GM12878 (cell line): ENCODE results near the gene PDXP. TPM values are rescaled to one million over a fixed set of nuclear protein-coding genes. Genes with fewer than 3 reads are reported as not detected.
A peak's percentile ranks its signal among the peaks of the same experiment; 100 is the strongest.

ENCODE experiments used
- ATAC-seq: fragments of 200-7000 bp; cut with Tn5 transposase; 3 replicates; pipeline ENCODE4 v1.9.1; 2020; ENCODE audit warnings: mild to moderate bottlenecking, moderate library complexity
- BruUV-seq: library from RNA; stranded (reverse); fragments of 400-500 nt; replicated peaks from 2 replicates; lab custom pipeline; 2021; lab: Mats Ljungman, UMichigan
- CTCF ChIA-PET: fragments of 300-600 bp; sonication (Branson Sonifier 250); formaldehyde crosslinking; extraction: SDS; loops from one replicate; lab custom pipeline; 2021; ENCODE audit warnings: inconsistent platforms; lab: Yijun Ruan, JAX
- POLR2A ChIA-PET: fragments of 350-600 bp; formaldehyde crosslinking; extraction: SDS; loops from one replicate; lab custom pipeline; 2021; ENCODE audit warnings: inconsistent platforms; lab: Charles Lee
- RAD21 ChIA-PET: fragments of 300-600 bp; sonication (Branson Sonifier 250); formaldehyde crosslinking; loops from one replicate; lab custom pipeline; 2023; ENCODE audit warnings: antibody characterized with exemption; ENCODE audit not compliant: unreplicated experiment; lab: Charles Lee
- SMC1A ChIA-PET: fragments of 300-600 bp; sonication (Branson Sonifier 250); formaldehyde crosslinking; loops from one replicate; lab custom pipeline; 2023; ENCODE audit not compliant: unreplicated experiment, uncharacterized antibody; lab: Charles Lee
- DNase-seq: peaks from one replicate; pipeline ENCODE4 v3.0.0-alpha.2; 2011; ENCODE audit warnings: low read depth, low spot score
- FAIRE-seq: peaks from 3 replicates; lab custom pipeline; 2011; peaks lifted over from hg19 to GRCh38; lab: Jason Lieb, UNC
- H2AFZ ChIP-seq: 2 replicates; pipeline ENCODE4 v1.6.0; 2011; ENCODE audit warnings: low read depth, low read length, control low read depth; ENCODE audit not compliant: control insufficient read depth
- H3K27ac ChIP-seq: 2 replicates; pipeline ENCODE4 v1.5.1; 2011; ENCODE audit warnings: control low read depth; ENCODE audit not compliant: control insufficient read depth, insufficient read depth
- H3K27me3 ChIP-seq, 2 experiments: replicated peaks in 1 of 2; 2 replicates each; pipeline versions ENCODE4 v1.6.0 to v1.6.1; 2011; ENCODE audit warnings: low read length in 1 of 2; ENCODE audit not compliant: control insufficient read depth in 2 of 2, insufficient read depth in 2 of 2
- H3K36me3 ChIP-seq, 2 experiments: 2 replicates each; pipeline ENCODE4 v1.5.1; 2011; ENCODE audit warnings: low read length in 1 of 2; ENCODE audit not compliant: control insufficient read depth in 2 of 2, insufficient read depth in 2 of 2
- H3K4me1 ChIP-seq: 2 replicates; pipeline ENCODE4 v1.6.1; 2011; ENCODE audit warnings: mild to moderate bottlenecking, low read length, moderate library complexity, mixed read lengths; ENCODE audit not compliant: control insufficient read depth, insufficient read depth
- H3K4me2 ChIP-seq: 2 replicates; pipeline ENCODE4 v1.6.0; 2011; ENCODE audit warnings: control low read depth; ENCODE audit not compliant: control insufficient read depth, insufficient read depth
- H3K4me3 ChIP-seq: fragments of 200-600 bp; sonication (generic); 2 replicates; pipeline ENCODE4 v1.5.1; 2016
- H3K79me2 ChIP-seq: 2 replicates; pipeline ENCODE4 v1.6.0; 2011; ENCODE audit warnings: low read length; ENCODE audit not compliant: control insufficient read depth, insufficient read depth
- H3K9ac ChIP-seq: 2 replicates; pipeline ENCODE4 v1.8.0; 2011; ENCODE audit warnings: low read length, control low read depth, mixed read lengths; ENCODE audit not compliant: control insufficient read depth, insufficient read depth
- H3K9me3 ChIP-seq: replicated peaks from 3 replicates; pipeline ENCODE4 v1.5.1; 2011; ENCODE audit warnings: mild to moderate bottlenecking, low read length; ENCODE audit not compliant: control insufficient read depth, insufficient read depth
- H4K20me1 ChIP-seq: 2 replicates; pipeline ENCODE4 v1.6.0; 2011; ENCODE audit not compliant: control insufficient read depth, insufficient read depth
- BHLHE40 ChIP-seq, 2 experiments: fragments of 450-650 bp in 1 of 2; IDR thresholded peaks; 2 replicates each; pipeline ENCODE4 v1.6.1; 2011 to 2017; ENCODE audit warnings: low read depth in 2 of 2, borderline replicate concordance in 1 of 2, improper control_type of control experiment in 1 of 2, low read length in 1 of 2, mild to moderate bottlenecking in 1 of 2
- CBFB ChIP-seq: IDR thresholded peaks from 2 replicates; pipeline ENCODE4 v1.6.1; 2016; ENCODE audit warnings: antibody characterized with exemption, low read depth
- CHD4 ChIP-seq: fragments of 200-600 bp; sonication (generic); IDR thresholded peaks from 2 replicates; pipeline ENCODE4 v1.6.1; 2016; ENCODE audit warnings: mild to moderate bottlenecking
- FOS ChIP-seq: IDR thresholded peaks from 3 replicates; pipeline ENCODE4 v1.6.1; 2011; ENCODE audit warnings: borderline replicate concordance; ENCODE audit not compliant: insufficient read length; ENCODE audit errors: extremely low read depth
- IRF4 ChIP-seq: IDR thresholded peaks from 2 replicates; pipeline ENCODE4 v1.6.1; 2011; ENCODE audit warnings: low read depth, low read length
- JUNB ChIP-seq: IDR thresholded peaks from 2 replicates; pipeline ENCODE4 v1.6.1; 2016; ENCODE audit warnings: antibody characterized with exemption, mild to moderate bottlenecking
- MEF2A ChIP-seq: IDR thresholded peaks from 2 replicates; pipeline ENCODE4 v1.6.1; 2011; ENCODE audit warnings: low read depth, mild to moderate bottlenecking, low read length, moderate library complexity; ENCODE audit not compliant: insufficient read depth
- MTA3 ChIP-seq: IDR thresholded peaks from 2 replicates; pipeline ENCODE4 v1.6.1; 2012; ENCODE audit warnings: low read length, inconsistent platforms, borderline replicate concordance
- NR2F1 ChIP-seq: fragments of 450-650 bp; conservative IDR thresholded peaks from 2 replicates; pipeline ENCODE4 v1.6.1; 2017; ENCODE audit warnings: mild to moderate bottlenecking
- NRF1 ChIP-seq: conservative IDR thresholded peaks from 2 replicates; pipeline ENCODE4 v1.6.1; 2011; ENCODE audit warnings: mild to moderate bottlenecking, low read depth, low read length, improper control_type of control experiment
- SIX5 ChIP-seq: IDR thresholded peaks from 2 replicates; pipeline ENCODE4 v1.6.1; 2011; ENCODE audit warnings: mild to moderate bottlenecking, low read depth, low read length, moderate library complexity; ENCODE audit not compliant: severe bottlenecking
- TCF7 ChIP-seq: IDR thresholded peaks from 2 replicates; pipeline ENCODE4 v1.6.1; 2014; ENCODE audit warnings: antibody characterized with exemption, borderline replicate concordance
- YY1 ChIP-seq: IDR thresholded peaks from 2 replicates; pipeline ENCODE4 v1.6.1; 2011; ENCODE audit warnings: low read depth, mild to moderate bottlenecking, low read length
- ZNF207 ChIP-seq: fragments of 450-650 bp; IDR thresholded peaks from 2 replicates; pipeline ENCODE4 v1.6.1; 2014; ENCODE audit warnings: antibody characterized with exemption, mild to moderate bottlenecking, borderline replicate concordance
- WGBS: methylation state at CpG from one replicate; pipeline ENCODE4 v1.1.6; 2016; ENCODE audit warnings: low lambda C conversion rate; ENCODE audit not compliant: insufficient replicate concordance, insufficient coverage; ENCODE audit errors: missing lambda C conversion rate; 5-methylcytosine and 5-hydroxymethylcytosine counted together
- in situ Hi-C: fragments of 300-500 bp; cut with MboI; formaldehyde crosslinking; loops from 9 replicates; pipeline ENCODE4 v1.14.3; 2018; ENCODE audit warnings: mixed read lengths
- intact Hi-C: fragments of 100-400 bp; cut with micrococcal nuclease; formaldehyde crosslinking; loops from one replicate; pipeline ENCODE4 v1.14.2; 2022; ENCODE audit not compliant: unreplicated experiment
- polyA plus RNA-seq, 11 experiments: library from polyadenylated mRNA; depleted of rRNA in 4 of 11; unstranded in 6 of 11; stranded (reverse) in 5 of 11; fragments of >200 nt; fragmentation: Nextera tagmentation in 4 of 11; fragmentation: Illumina TruSeq in 1 of 11; extraction: Ambion mirVana in 4 of 11; extraction: Trizol in 1 of 11; gene quantifications; 1 replicate in 1 of 11; 2 replicates in 10 of 11; pipeline versions ENCODE4 v1.2.1 to v1.2.3, GENCODE V29; 2011 to 2016; ENCODE audit warnings: inconsistent platforms in 2 of 11, missing spikeins in 2 of 11, low read depth in 1 of 11
- total RNA-seq, 4 experiments: library from RNA; depleted of rRNA in 3 of 4; stranded (reverse); fragments of >200 nt in 3 of 4; fragmentation: Illumina TruSeq in 1 of 4; extraction: Trizol in 1 of 4; gene quantifications; 2 replicates each; pipeline versions ENCODE4 v1.2.1 to v1.2.3, GENCODE V29; 2013 to 2021
- TF ChIP-seq, protein P1 (sequence below): IDR thresholded peaks from 2 replicates; pipeline ENCODE4 v1.6.1; 2012; ENCODE audit warnings: low read length, inconsistent platforms
- TF ChIP-seq, protein P2 (sequence below): fragments of 450-650 bp; IDR thresholded peaks from 2 replicates; pipeline ENCODE4 v1.6.1; 2017; ENCODE audit warnings: mild to moderate bottlenecking

Gene PDXP
- total and polyA plus RNA-seq, 10 of the 15 experiments (the other 5 are each of a cell fraction or from before 2014, with no cell fraction given) = 4.4 to 56.7 (median 34.6) TPM

DNA sequence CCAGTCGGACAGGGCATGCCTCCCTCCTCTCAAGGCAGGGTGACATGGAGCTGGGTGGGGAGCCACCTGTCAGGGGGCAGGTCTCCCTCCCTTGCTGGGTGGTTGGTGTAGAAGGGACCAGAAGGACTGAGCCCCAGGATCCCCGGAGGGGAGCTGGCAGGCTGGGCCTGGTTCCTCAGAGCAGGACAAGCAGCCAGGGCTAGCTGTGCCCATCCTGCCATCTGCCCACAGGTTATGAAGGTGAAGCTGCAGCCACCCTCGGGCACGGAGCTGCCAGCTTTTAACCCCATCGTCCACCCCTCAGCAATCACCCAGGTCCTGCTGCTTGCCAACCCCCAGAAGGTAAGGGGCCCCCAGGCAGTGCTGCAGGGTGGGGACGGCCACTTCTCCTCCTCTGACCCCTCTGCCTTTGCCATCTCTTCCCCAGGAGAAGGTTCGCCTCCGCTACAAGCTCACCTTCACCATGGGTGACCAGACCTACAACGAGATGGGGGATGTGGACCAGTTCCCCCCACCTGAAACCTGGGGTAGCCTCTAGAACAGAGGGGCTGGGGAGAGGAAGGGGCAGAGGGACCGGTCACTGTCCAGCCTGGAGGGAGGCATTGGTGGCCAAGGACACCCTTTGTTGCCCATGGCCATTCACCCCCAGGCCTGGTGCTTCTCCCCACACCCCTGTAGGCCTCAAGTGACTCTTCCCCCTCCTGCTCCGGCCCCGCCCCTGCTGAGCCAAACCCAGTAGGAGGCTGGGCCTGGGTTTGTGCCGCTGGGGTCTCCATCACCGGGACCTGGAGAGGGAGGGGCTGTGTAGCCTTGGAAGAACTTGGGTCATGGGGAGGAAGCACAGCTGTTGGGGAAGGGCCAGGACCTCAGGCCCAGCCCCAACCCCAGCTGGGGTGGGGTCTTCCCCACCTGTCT is 26.1 kb upstream of the PDXP start (continued):
- TF ChIP-seq, protein P1, sequence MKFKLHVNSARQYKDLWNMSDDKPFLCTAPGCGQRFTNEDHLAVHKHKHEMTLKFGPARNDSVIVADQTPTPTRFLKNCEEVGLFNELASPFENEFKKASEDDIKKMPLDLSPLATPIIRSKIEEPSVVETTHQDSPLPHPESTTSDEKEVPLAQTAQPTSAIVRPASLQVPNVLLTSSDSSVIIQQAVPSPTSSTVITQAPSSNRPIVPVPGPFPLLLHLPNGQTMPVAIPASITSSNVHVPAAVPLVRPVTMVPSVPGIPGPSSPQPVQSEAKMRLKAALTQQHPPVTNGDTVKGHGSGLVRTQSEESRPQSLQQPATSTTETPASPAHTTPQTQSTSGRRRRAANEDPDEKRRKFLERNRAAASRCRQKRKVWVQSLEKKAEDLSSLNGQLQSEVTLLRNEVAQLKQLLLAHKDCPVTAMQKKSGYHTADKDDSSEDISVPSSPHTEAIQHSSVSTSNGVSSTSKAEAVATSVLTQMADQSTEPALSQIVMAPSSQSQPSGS = no peak

DNA sequence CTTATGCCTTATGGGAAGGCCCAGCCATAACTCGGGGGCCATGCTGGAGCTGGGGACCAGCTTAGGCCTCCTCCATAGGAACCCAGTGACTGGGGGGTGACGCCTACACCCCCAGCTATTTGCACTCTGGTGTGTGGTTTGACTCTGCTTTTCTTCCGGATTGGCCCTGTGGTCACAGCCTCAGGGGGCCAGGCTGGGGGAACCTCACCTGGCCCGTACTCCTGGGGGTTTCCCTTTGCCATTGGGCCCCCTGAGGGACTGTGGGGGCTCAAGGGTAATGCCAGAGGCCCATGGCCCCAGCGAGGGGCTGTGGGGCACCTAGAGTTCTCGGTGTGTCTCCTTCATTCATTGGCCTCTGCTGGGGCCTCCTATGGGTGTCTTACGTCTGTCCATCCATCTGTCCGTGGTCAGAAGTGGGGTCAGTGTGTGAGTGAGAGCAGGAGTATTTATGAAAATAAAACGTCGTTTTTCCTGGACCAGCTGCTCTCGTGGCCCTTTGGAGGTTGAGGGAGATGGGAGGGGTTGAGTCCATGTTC is 25.4 kb upstream of the PDXP start:
- in situ Hi-C loops = no loop called here
- ATAC-seq (peak; percentile 67), DNase-seq (peak; percentile 74), FAIRE-seq (peak; percentile 65)
- Histone ChIP-seq H3K9ac (peak overlapping the region; percentile 78), H3K4me1 (peaks cover 63% of the 10 kb centered on the region), H3K9me3 (no peaks in the 10 kb centered on the region), H3K27ac (peak overlapping the region; percentile 92), H2AFZ (peak overlapping the region; percentile 46), H3K79me2 (peaks cover 1% of the 10 kb centered on the region), H3K36me3 (peaks cover 3 to 7% of the 10 kb centered on the region in 2 experiments; a peak in 3 of 4 replicates), H3K4me2 (peak overlapping the region; percentile 87), H3K4me3 (peak overlapping the region; percentile 23; the same call in 1 of the 2 replicates), H4K20me1 (no peaks in the 10 kb centered on the region), H3K27me3 (no peaks in the 10 kb centered on the region)
- ChIA-PET SMC1A (interaction anchor here (1.0 to 5.9 kb wide), 11 partner anchors 7 to 66 kb away, joined by 3 to 33 read pairs (median 13); partner anchors contain the start of genes GGA1, LGALS1, NOL12 and PDXP), CTCF (interaction anchor here (0.9 to 15.9 kb wide), 12 partner anchors 9 to 114 kb away, joined by 3 to 396 read pairs (median 10); partner anchors contain the start of genes GGA1, LGALS1, NOL12 and PDXP), POLR2A (interaction anchor here (0.6 to 8.2 kb wide), 12 partner anchors 8 to 211 kb away, joined by 3 to 67 read pairs (median 7); partner anchors contain the start of genes ANKRD54, GCAT, GGA1 and LGALS1), RAD21 (interaction anchor here (0.5 to 4.0 kb wide), 15 partner anchors 7 to 1523 kb away, joined by 3 to 47 read pairs (median 7); partner anchors contain the start of genes GGA1, LGALS1, NOL12 and PDXP)
- WGBS = 1% methylated on average over 11 of the region's 11 CpGs
- BruUV-seq = TSS peak; percentile 35
- intact Hi-C loops = loop anchor here (2.0 kb wide), 1 partner anchor 44 kb away; no protein-coding TSS in a partner anchor
- peak; percentile 86 for TF ChIP-seq NR2F1
- TF ChIP-seq YY1 = peak; percentile 84
- TF ChIP-seq BHLHE40 (IDR thresholded peaks at IDR 0.05; ENCODE audit: borderline replicate concordance in 1 of 2, low read depth in 2 of 2, low read length in 1 of 2) = peak; percentile 63 to 71
- TF ChIP-seq JUNB = peak; percentile 22; the same call in 1 of the 2 replicates
- TF ChIP-seq FOS = no peak
- no peak for TF ChIP-seq ZNF207
- peak; percentile 88; the same call in 1 of the 2 replicates for TF ChIP-seq CHD4
- TF ChIP-seq MEF2A = peak; percentile 79
- TF ChIP-seq CBFB = peak; percentile 95
- TF ChIP-seq, protein P2, sequence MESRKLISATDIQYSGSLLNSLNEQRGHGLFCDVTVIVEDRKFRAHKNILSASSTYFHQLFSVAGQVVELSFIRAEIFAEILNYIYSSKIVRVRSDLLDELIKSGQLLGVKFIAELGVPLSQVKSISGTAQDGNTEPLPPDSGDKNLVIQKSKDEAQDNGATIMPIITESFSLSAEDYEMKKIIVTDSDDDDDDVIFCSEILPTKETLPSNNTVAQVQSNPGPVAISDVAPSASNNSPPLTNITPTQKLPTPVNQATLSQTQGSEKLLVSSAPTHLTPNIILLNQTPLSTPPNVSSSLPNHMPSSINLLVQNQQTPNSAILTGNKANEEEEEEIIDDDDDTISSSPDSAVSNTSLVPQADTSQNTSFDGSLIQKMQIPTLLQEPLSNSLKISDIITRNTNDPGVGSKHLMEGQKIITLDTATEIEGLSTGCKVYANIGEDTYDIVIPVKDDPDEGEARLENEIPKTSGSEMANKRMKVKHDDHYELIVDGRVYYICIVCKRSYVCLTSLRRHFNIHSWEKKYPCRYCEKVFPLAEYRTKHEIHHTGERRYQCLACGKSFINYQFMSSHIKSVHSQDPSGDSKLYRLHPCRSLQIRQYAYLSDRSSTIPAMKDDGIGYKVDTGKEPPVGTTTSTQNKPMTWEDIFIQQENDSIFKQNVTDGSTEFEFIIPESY = no peak
- no peak for TF ChIP-seq NRF1
- no peak for TF ChIP-seq SIX5
- no peak for TF ChIP-seq MTA3
- peak; percentile 60 for TF ChIP-seq IRF4
- TF ChIP-seq TCF7 = no peak
